ENCODE data around the gene ARGLU1.

The ARGLU1 gene

GRCh38 chr13:106515635-106516254 lies 52.2 kb downstream of the ARGLU1 start:
- H3K4me3 ChIP-seq (replicated peaks; ENCODE audit: insufficient read depth, low read length), result no peak overlapping the region
- DNase-seq (ENCODE audit: low read depth in 1 of 2, low spot score in 1 of 2), result no peak
- no peak overlapping the region for H3K27ac ChIP-seq (replicated peaks)
- no peaks in the 10 kb centered on the region for H3K27me3 ChIP-seq (ENCODE audit: insufficient read depth, poor library complexity, severe bottlenecking)
- TF ChIP-seq POLR2AphosphoS5 (IDR thresholded peaks at IDR 0.05; ENCODE audit: low read depth) (no peak), REST (IDR thresholded peaks at IDR 0.05; ENCODE audit: insufficient replicate concordance, low read depth) (no peak), SPI1 (IDR thresholded peaks at IDR 0.05; ENCODE audit: borderline replicate concordance, low read depth) (no peak), GABPA (IDR thresholded peaks at IDR 0.05; ENCODE audit: low read depth) (no peak), CTCF (IDR thresholded peaks at IDR 0.05; ENCODE audit: insufficient read depth, low read length) (no peak)

GRCh38 chr13:106514928-106515634 lies 52.9 kb downstream of the ARGLU1 start:
- Histone ChIP-seq H3K27ac (replicated peaks) (no peak overlapping the region), H3K27me3 (ENCODE audit: insufficient read depth, poor library complexity, severe bottlenecking) (no peaks in the 10 kb centered on the region), H3K4me3 (replicated peaks; ENCODE audit: insufficient read depth, low read length) (no peak overlapping the region)
- TF ChIP-seq POLR2AphosphoS5 (IDR thresholded peaks at IDR 0.05; ENCODE audit: low read depth) (no peak), REST (IDR thresholded peaks at IDR 0.05; ENCODE audit: insufficient replicate concordance, low read depth) (no peak), GABPA (IDR thresholded peaks at IDR 0.05; ENCODE audit: low read depth) (no peak), SPI1 (IDR thresholded peaks at IDR 0.05; ENCODE audit: borderline replicate concordance, low read depth) (no peak), CTCF (IDR thresholded peaks at IDR 0.05; ENCODE audit: insufficient read depth, low read length) (no peak)
- no peak for DNase-seq (ENCODE audit: low read depth in 1 of 2, low spot score in 1 of 2)

- TF ChIP-seq CTCF (IDR thresholded peaks at IDR 0.05; ENCODE audit: insufficient read depth, low read length) (no peak), POLR2AphosphoS5 (IDR thresholded peaks at IDR 0.05; ENCODE audit: low read depth) (no peak), REST (IDR thresholded peaks at IDR 0.05; ENCODE audit: insufficient replicate concordance, low read depth) (no peak), SPI1 (IDR thresholded peaks at IDR 0.05; ENCODE audit: borderline replicate concordance, low read depth) (no peak), GABPA (IDR thresholded peaks at IDR 0.05; ENCODE audit: low read depth) (no peak)
- no peak for DNase-seq (ENCODE audit: low read depth in 1 of 2, low spot score in 1 of 2)
- Histone ChIP-seq H3K27ac (replicated peaks) (no peak overlapping the region), H3K4me3 (replicated peaks; ENCODE audit: insufficient read depth, low read length) (no peak overlapping the region), H3K27me3 (ENCODE audit: insufficient read depth, poor library complexity, severe bottlenecking) (no peaks in the 10 kb centered on the region)
Observed at GRCh38 chr13:106513025-106513983, 54.6 kb downstream of the ARGLU1 start.

Data from HL-60 (cell line).